Lung (tissue), 12 donors: ENCODE results near the gene ATP2B2. TPM values are rescaled to one million over a fixed set of nuclear protein-coding genes. Genes with fewer than 3 reads are reported as not detected.

Experiments
- ATAC-seq: fragments of 200-7000 bp; cut with Tn5 transposase; one replicate; pipeline ENCODE4 v1.9.1; 2020; ENCODE audit warnings: moderate number of reproducible peaks; ENCODE audit not compliant: insufficient read depth, low FRiP score
- DNase-seq, 3 donors: peaks; one replicate each; pipeline ENCODE4 v3.0.0-alpha.2; 2013 to 2017
- H3K27ac ChIP-seq, 2 donors: one replicate each; pipeline ENCODE4 v1.5.1; 2013; ENCODE audit warnings: mild to moderate bottlenecking in 2 of 2, moderate library complexity in 2 of 2, control low read depth in 1 of 2, inconsistent platforms in 1 of 2, low read depth in 1 of 2, low read length in 1 of 2
- H3K27me3 ChIP-seq, 3 donors: one replicate each; pipeline ENCODE4 v1.5.1; 2013; ENCODE audit warnings: low read length in 2 of 3; ENCODE audit not compliant: control insufficient read depth in 3 of 3, insufficient read depth in 3 of 3
- H3K36me3 ChIP-seq, 4 donors: one replicate each; pipeline ENCODE4 v1.5.1; 2013; ENCODE audit warnings: low read length in 4 of 4, mild to moderate bottlenecking in 1 of 4, moderate library complexity in 1 of 4; ENCODE audit not compliant: control insufficient read depth in 4 of 4, insufficient read depth in 4 of 4
- H3K4me1 ChIP-seq, 5 donors: one replicate each; pipeline ENCODE4 v1.5.1; 2013; ENCODE audit warnings: low read length in 5 of 5, mild to moderate bottlenecking in 2 of 5, moderate library complexity in 1 of 5; ENCODE audit not compliant: control insufficient read depth in 5 of 5, insufficient read depth in 5 of 5
- H3K4me3 ChIP-seq: one replicate; pipeline ENCODE4 v1.5.1; 2013; ENCODE audit warnings: mild to moderate bottlenecking, control low read depth, moderate library complexity
- H3K9ac ChIP-seq, 2 donors: one replicate each; pipeline ENCODE4 v1.5.1; 2013; ENCODE audit warnings: low read length in 2 of 2, control low read depth in 1 of 2; ENCODE audit not compliant: insufficient read depth in 1 of 2
- H3K9me3 ChIP-seq, 4 donors: one replicate each; pipeline ENCODE4 v1.5.1; 2013; ENCODE audit warnings: low read length in 3 of 4, mild to moderate bottlenecking in 1 of 4, moderate library complexity in 1 of 4; ENCODE audit not compliant: control insufficient read depth in 4 of 4, insufficient read depth in 3 of 4
- WGBS, 2 donors: extraction: QIAGEN DNeasy Blood & Tissue Kit; methylation state at CpG; one replicate each; pipeline ENCODE4 v1.1.7; 2013; 5-methylcytosine and 5-hydroxymethylcytosine counted together
- polyA plus RNA-seq, 2 donors: library from polyadenylated mRNA; stranded (reverse); fragments of 200-250 nt; gene quantifications; one replicate each; pipeline ENCODE4 v1.2.1, GENCODE V29; 2013
- total RNA-seq, 2 donors: library from RNA; depleted of rRNA in 1 of 2; stranded (reverse); fragments of >200 nt in 1 of 2; gene quantifications; one replicate each; pipeline ENCODE4 v1.2.1, GENCODE V29; 2014 to 2021
- TF ChIP-seq, protein P1 (sequence below): IDR thresholded peaks from 2 replicates; pipeline ENCODE4 v1.5.1; 2012; ENCODE audit warnings: mild to moderate bottlenecking; ENCODE audit errors: control extremely low read depth, extremely low read depth
- donor health status: control.
- donor health status: control.
- donor health status: Bipolar disorder and iron deficiency.
- donor health status: healthy.
- donor health status: DM: yes; HTN: yes; CAD: no.

ATP2B2 gene
- total and polyA plus RNA-seq, 4 donors, result 0.06 TPM; not detected in 3

GRCh38 chr3:10405816-10406215, 99.6 kb downstream of the ATP2B2 start:
- Histone ChIP-seq H3K9me3 (no peaks in the 10 kb centered on the region), H3K4me3 (no peak overlapping the region), H3K9ac (no peak overlapping the region), H3K36me3 (no peaks in the 10 kb centered on the region), H3K27ac (no peak overlapping the region), H3K27me3 (no peaks in the 10 kb centered on the region), H3K4me1 (no peaks in the 10 kb centered on the region)
- no peak for DNase-seq
- 39 to 47% methylated on average over 1 of the region's 1 CpG for WGBS, 2 donors
- TF ChIP-seq, protein P1, sequence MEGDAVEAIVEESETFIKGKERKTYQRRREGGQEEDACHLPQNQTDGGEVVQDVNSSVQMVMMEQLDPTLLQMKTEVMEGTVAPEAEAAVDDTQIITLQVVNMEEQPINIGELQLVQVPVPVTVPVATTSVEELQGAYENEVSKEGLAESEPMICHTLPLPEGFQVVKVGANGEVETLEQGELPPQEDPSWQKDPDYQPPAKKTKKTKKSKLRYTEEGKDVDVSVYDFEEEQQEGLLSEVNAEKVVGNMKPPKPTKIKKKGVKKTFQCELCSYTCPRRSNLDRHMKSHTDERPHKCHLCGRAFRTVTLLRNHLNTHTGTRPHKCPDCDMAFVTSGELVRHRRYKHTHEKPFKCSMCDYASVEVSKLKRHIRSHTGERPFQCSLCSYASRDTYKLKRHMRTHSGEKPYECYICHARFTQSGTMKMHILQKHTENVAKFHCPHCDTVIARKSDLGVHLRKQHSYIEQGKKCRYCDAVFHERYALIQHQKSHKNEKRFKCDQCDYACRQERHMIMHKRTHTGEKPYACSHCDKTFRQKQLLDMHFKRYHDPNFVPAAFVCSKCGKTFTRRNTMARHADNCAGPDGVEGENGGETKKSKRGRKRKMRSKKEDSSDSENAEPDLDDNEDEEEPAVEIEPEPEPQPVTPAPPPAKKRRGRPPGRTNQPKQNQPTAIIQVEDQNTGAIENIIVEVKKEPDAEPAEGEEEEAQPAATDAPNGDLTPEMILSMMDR, result no peak
- ATAC-seq, result no peak

- H3K9ac ChIP-seq, result no peak overlapping the region
- no peaks in the 10 kb centered on the region for H3K36me3 ChIP-seq
- TF ChIP-seq, protein P1, result no peak
- WGBS, 2 donors, result 69 to 93% methylated on average over 3 of the region's 3 CpGs
- H3K4me1 ChIP-seq, result no peaks in the 10 kb centered on the region
- no peak overlapping the region for H3K4me3 ChIP-seq
- no peaks in the 10 kb centered on the region for H3K27me3 ChIP-seq
- ATAC-seq (no peak), DNase-seq (no peak)
- no peak overlapping the region for H3K27ac ChIP-seq
- no peaks in the 10 kb centered on the region for H3K9me3 ChIP-seq
These were observed 100.5 kb downstream of the ATP2B2 start for GRCh38 chr3:10404876-10405275.

- Histone ChIP-seq H3K4me3 (no peak overlapping the region), H3K27me3 (no peaks in the 10 kb centered on the region), H3K27ac (no peak overlapping the region), H3K4me1 (no peaks in the 10 kb centered on the region), H3K9ac (no peak overlapping the region), H3K36me3 (no peaks in the 10 kb centered on the region), H3K9me3 (no peaks in the 10 kb centered on the region)
- DNase-seq (no peak), ATAC-seq (no peak)
- TF ChIP-seq, protein P1, result no peak
- WGBS, 2 donors, result 76 to 79% methylated on average over 4 of the region's 4 CpGs
These were observed 101.0 kb downstream of the ATP2B2 start for GRCh38 chr3:10404377-10404776.
